Measurements from ENCODE around the gene BTBD9. TPM values are rescaled to one million over a fixed set of nuclear protein-coding genes. Genes with fewer than 3 reads are reported as not detected.

The BTBD9 gene
- total RNA-seq, 4 donors from 2014 or later = 9.2 to 16.3 (median 11.6) TPM

DNA sequence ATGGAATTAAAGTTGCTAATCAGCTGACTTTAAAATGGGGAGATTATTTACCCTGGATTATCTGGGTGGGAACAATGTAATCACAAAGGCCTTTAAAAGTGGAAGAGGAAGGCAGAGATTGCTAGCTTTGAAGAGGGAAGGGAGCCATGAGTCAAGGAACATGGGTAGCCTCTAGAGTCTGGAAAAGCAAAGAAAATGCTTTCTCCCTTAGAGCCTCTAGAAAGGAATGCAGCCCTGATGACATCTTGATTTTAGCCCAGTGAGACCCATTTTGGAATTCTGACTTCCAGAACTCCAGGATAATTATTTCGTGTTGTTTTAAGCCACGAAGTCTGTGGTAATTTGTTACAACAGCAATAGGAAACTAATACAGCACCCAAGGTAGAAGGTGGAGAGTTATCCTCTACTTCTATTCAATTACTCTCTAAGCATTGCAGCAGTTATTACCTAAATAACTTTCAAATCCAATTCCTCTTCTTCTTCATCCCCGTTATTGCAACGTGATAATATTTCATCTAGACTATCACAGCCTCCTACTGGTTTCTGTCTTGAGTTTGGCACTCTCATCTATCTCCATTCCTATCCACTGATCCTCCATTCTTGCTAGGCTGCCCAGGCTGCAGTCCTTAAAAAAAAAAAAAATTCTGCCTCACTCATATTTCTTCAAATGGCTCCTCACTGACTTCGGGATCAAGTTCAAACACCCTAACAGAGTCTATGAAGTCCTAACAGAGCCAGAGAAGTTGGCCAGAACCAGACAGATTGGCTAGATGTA lies 224.3 kb downstream of the BTBD9 start:
- Histone ChIP-seq H3K9me3 (no peaks in the 10 kb centered on the region), H3K27ac (no peak overlapping the region), H3K4me1 (no peaks in the 10 kb centered on the region), H3K4me3 (no peak overlapping the region), H3K27me3 (no peaks in the 10 kb centered on the region), H3K36me3 (no peaks in the 10 kb centered on the region)
- TF ChIP-seq POLR2A (IDR thresholded peaks at IDR 0.05) = no peak
- TF ChIP-seq CTCF (IDR thresholded peaks at IDR 0.05) = no peak
- no peak for DNase-seq
- WGBS, 2 donors = 87 to 92% methylated on average over 5 of the region's 5 CpGs
- intact Hi-C loops (cut with DNase I) = no loop called here

GRCh38 chr6:38413102-38413800 lies 226.5 kb downstream of the BTBD9 start:
- H3K36me3 ChIP-seq = no peaks in the 10 kb centered on the region
- intact Hi-C loops (cut with DNase I) = no loop called here
- TF ChIP-seq CTCF (IDR thresholded peaks at IDR 0.05) (no peak), POLR2A (IDR thresholded peaks at IDR 0.05) (no peak)
- no peaks in the 10 kb centered on the region for H3K4me1 ChIP-seq
- H3K27ac ChIP-seq = no peak overlapping the region
- H3K27me3 ChIP-seq = no peaks in the 10 kb centered on the region
- no peaks in the 10 kb centered on the region for H3K9me3 ChIP-seq
- no peak overlapping the region for H3K4me3 ChIP-seq
- WGBS, 2 donors = 83 to 84% methylated on average over 4 of the region's 4 CpGs
- DNase-seq = no peak

DNA sequence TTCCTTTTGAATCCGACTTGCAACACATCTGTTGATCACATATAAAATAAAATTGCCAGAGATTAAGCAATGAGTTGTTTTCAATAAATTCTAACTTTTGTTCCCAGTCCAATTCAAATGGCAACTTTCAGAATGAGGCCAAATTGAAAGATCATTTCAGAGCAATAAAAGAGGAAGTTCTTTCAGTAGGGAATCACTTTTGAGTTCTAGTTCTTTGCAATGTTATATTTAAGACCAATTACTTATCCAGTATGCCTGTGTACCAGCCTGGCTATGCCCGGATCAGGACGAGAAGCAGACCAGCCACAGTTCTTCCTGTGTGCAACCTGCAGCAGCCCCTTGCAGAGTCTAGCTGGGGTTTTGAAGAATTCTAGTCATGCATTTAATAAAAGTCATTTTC lies 232.5 kb downstream of the BTBD9 start:
- intact Hi-C loops (cut with DNase I) = no loop called here
- Histone ChIP-seq H3K4me1 (peaks cover 11 to 38% (median 23%) of the 10 kb centered on the region in 3 donors), H3K9me3 (no peaks in the 10 kb centered on the region), H3K4me3 (no peak overlapping the region), H3K27me3 (no peaks in the 10 kb centered on the region), H3K27ac (no peak overlapping the region), H3K36me3 (no peaks in the 10 kb centered on the region)
- WGBS, 2 donors = 62 to 70% methylated on average over 3 of the region's 3 CpGs
- TF ChIP-seq POLR2A (IDR thresholded peaks at IDR 0.05) (no peak), CTCF (IDR thresholded peaks at IDR 0.05) (no peak)
- no peak for DNase-seq

DNA sequence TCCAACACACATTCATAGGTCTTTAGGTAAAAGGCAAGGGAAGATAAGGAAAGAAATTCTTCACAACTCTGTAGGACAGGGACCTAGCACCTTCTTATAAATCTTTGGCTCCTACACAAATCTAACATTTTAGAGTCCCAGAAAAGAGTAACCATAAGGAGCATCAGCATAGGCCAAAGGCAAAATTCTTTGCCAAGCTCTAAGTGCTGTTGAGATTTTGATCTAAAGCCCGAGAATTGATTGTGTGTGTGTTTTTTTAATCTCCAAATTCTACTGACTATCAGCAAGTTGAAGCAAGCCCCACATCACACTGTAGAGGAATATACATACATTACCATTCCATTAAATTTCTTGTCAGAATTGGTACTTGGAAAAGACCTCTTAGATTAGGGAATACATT lies 233.6 kb downstream of the BTBD9 start:
- peaks cover 11 to 38% (median 23%) of the 10 kb centered on the region in 3 donors for H3K4me1 ChIP-seq
- 62 to 88% methylated on average over 1 of the region's 1 CpG for WGBS, 2 donors
- TF ChIP-seq CTCF (IDR thresholded peaks at IDR 0.05) (no peak), POLR2A (IDR thresholded peaks at IDR 0.05) (no peak)
- intact Hi-C loops (cut with DNase I) = no loop called here
- H3K27me3 ChIP-seq = no peaks in the 10 kb centered on the region
- H3K9me3 ChIP-seq = no peaks in the 10 kb centered on the region
- no peak overlapping the region for H3K4me3 ChIP-seq
- no peaks in the 10 kb centered on the region for H3K36me3 ChIP-seq
- no peak for DNase-seq
- peak overlapping the region in 2 of 4 donors; percentile 70 to 73 for H3K27ac ChIP-seq

DNA sequence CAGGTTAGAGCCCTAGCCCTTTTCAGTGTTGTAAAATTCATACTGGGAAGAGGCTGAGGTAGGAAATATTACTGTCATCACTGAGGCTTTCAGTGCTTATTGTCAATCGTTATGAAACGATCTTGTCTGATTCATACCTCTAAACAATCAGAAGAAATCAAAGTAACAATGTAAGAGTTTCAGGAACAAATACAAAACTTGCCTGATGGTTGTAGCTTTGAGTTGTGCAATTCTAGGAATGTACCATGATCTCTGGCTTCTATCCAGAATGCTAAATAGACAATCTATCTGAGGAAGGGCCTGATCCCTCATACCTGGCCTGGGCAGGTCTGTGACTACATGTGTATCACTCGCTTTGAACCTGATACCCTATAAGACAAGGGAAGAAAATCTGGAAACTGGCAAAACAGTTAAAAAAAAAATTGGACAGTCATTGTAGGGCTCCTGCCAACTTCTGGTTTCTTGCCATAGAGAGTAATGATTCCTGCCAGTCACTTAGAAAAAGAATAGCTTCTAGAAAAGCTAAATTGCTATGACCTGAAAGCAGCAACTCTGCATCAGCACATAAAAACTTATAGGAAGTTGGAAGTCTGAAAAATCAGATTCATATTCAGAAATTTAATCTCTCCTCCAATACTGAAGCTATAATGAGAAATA lies 234.7 kb downstream of the BTBD9 start:
- Histone ChIP-seq H3K27ac (peak overlapping the region; percentile 46 to 73 (median 62)), H3K4me1 (peaks cover 11 to 38% (median 23%) of the 10 kb centered on the region in 3 donors), H3K9me3 (no peaks in the 10 kb centered on the region), H3K27me3 (no peaks in the 10 kb centered on the region), H3K4me3 (no peak overlapping the region), H3K36me3 (no peaks in the 10 kb centered on the region)
- WGBS, 2 donors = 37 to 42% methylated on average over 3 of the region's 3 CpGs
- DNase-seq = no peak
- intact Hi-C loops (cut with DNase I) = no loop called here
- TF ChIP-seq POLR2A (IDR thresholded peaks at IDR 0.05) (no peak), CTCF (IDR thresholded peaks at IDR 0.05) (no peak)
